ENCODE results near the gene AKT3. TPM values are rescaled to one million over a fixed set of nuclear protein-coding genes. Genes with fewer than 3 reads are reported as not detected.
"Not testable (repeated sequence)": the region's sequence is repeated elsewhere in the genome, so short reads cannot be mapped to it uniquely, and the experiment has no call there.

The AKT3 gene
- total and polyA plus RNA-seq, 2 experiments from 2014 or later, result 3.5 to 13.0 TPM

DNA sequence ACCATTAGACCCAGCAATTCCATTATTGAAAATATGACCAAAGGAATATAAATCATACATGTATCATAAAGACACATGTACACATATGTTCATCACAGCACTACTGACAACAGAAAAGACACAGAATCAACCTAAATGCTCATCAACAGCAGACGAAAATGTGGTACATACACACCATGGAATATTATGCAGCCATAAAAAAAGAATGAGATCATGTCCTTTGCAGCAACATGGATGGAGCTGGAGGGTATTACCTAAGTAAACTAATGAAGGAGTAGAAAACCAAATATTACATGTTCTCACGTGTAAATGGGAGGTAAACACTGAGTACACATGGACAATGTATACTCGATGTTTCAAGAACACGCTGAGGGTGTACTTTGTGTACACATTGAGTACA, 15.9 kb downstream of the AKT3 start:
- no peak overlapping the region for H3K27ac ChIP-seq
- H4K20me1 ChIP-seq (ENCODE audit: insufficient read depth, poor library complexity, severe bottlenecking), result no peaks in the 10 kb centered on the region
- H3K79me2 ChIP-seq, result no peaks in the 10 kb centered on the region
- H3K36me3 ChIP-seq (replicated peaks; ENCODE audit: insufficient read depth, low read depth), result no peaks in the 10 kb centered on the region
- TF ChIP-seq, protein P1, sequence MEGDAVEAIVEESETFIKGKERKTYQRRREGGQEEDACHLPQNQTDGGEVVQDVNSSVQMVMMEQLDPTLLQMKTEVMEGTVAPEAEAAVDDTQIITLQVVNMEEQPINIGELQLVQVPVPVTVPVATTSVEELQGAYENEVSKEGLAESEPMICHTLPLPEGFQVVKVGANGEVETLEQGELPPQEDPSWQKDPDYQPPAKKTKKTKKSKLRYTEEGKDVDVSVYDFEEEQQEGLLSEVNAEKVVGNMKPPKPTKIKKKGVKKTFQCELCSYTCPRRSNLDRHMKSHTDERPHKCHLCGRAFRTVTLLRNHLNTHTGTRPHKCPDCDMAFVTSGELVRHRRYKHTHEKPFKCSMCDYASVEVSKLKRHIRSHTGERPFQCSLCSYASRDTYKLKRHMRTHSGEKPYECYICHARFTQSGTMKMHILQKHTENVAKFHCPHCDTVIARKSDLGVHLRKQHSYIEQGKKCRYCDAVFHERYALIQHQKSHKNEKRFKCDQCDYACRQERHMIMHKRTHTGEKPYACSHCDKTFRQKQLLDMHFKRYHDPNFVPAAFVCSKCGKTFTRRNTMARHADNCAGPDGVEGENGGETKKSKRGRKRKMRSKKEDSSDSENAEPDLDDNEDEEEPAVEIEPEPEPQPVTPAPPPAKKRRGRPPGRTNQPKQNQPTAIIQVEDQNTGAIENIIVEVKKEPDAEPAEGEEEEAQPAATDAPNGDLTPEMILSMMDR (IDR thresholded peaks at IDR 0.05; ENCODE audit: poor library complexity), result no peak
- no peak for TF ChIP-seq EZH2phosphoT487 (IDR thresholded peaks at IDR 0.05; ENCODE audit: low read depth, severe bottlenecking, unreplicated experiment)
- no peak for TF ChIP-seq EZH2 (IDR thresholded peaks at IDR 0.05; ENCODE audit: borderline replicate concordance)
- no peaks in the 10 kb centered on the region for H3K4me1 ChIP-seq (ENCODE audit: insufficient read depth)
- H3K4me2 ChIP-seq, result no peak overlapping the region
- H3K4me3 ChIP-seq, result no peak overlapping the region
- DNase-seq (ENCODE audit: low spot score), result no peak
- H2AFZ ChIP-seq, result no peak overlapping the region
- no peaks in the 10 kb centered on the region for H3K9me3 ChIP-seq (ENCODE audit: low read depth)
- H3K27me3 ChIP-seq, result no peaks in the 10 kb centered on the region
- no peaks in the 10 kb centered on the region for H3K9me2 ChIP-seq (replicated peaks; ENCODE audit: insufficient read depth)
- WGBS (ENCODE audit: low lambda C conversion rate, missing lambda C conversion rate), result 96% methylated on average over 4 of the region's 4 CpGs

DNA sequence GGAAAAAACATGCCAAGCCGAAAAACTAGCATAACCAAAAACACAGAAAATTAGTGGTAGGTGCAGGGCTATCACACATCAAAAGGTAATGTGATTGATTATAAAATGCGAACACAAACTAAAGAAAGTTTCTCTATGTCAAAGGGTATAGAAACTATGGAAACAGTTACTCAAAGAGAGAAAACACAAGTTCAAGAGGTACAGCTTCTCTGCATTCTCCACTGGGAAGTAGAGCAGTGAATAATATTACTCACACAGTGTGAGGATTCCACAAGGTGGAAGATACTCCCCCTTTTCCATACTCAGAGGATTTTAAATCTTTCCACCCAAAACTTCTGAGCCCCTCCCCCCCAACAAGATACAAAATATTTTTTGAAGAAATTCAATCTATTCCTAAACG, 18.6 kb downstream of the AKT3 start:
- H4K20me1 ChIP-seq (ENCODE audit: insufficient read depth, poor library complexity, severe bottlenecking), result no peaks in the 10 kb centered on the region
- H3K9me2 ChIP-seq (replicated peaks; ENCODE audit: insufficient read depth), result no peaks in the 10 kb centered on the region
- 100% methylated on average over 3 of the region's 3 CpGs for WGBS (ENCODE audit: low lambda C conversion rate, missing lambda C conversion rate)
- H3K9me3 ChIP-seq (ENCODE audit: low read depth), result no peaks in the 10 kb centered on the region
- H3K79me2 ChIP-seq, result no peaks in the 10 kb centered on the region
- TF ChIP-seq EZH2 (IDR thresholded peaks at IDR 0.05; ENCODE audit: borderline replicate concordance), result no peak
- TF ChIP-seq, protein P1 (IDR thresholded peaks at IDR 0.05; ENCODE audit: poor library complexity), result no peak
- TF ChIP-seq EZH2phosphoT487 (IDR thresholded peaks at IDR 0.05; ENCODE audit: low read depth, severe bottlenecking, unreplicated experiment), result no peak
- no peak overlapping the region for H2AFZ ChIP-seq
- no peaks in the 10 kb centered on the region for H3K27me3 ChIP-seq
- no peaks in the 10 kb centered on the region for H3K4me1 ChIP-seq (ENCODE audit: insufficient read depth)
- H3K27ac ChIP-seq, result no peak overlapping the region
- DNase-seq (ENCODE audit: low spot score), result no peak
- no peak overlapping the region for H3K4me3 ChIP-seq
- H3K36me3 ChIP-seq (replicated peaks; ENCODE audit: insufficient read depth, low read depth), result no peaks in the 10 kb centered on the region
- H3K4me2 ChIP-seq, result no peak overlapping the region

DNA sequence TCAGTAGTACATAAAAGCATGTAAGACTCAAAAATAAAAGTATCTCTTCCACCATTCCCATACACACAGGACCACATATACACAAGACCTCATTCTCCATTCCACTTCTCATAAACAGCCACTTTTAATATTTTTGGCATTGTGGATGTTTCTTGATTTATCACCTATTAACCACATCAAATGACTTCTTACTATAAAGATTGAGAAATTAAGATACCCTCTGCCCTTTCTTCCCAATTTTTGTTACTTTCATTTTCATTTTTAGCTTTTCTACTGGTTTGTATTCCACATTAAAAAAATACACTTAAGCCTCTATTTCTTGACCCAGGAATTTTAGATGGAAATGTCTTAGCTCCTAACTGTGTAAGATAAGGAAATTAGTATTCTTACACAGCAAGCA, 22.8 kb downstream of the AKT3 start:
- Histone ChIP-seq H2AFZ (no peak overlapping the region), H3K36me3 (replicated peaks; ENCODE audit: insufficient read depth, low read depth) (no peaks in the 10 kb centered on the region), H3K9me3 (ENCODE audit: low read depth) (no peaks in the 10 kb centered on the region), H4K20me1 (ENCODE audit: insufficient read depth, poor library complexity, severe bottlenecking) (no peaks in the 10 kb centered on the region), H3K4me1 (ENCODE audit: insufficient read depth) (no peaks in the 10 kb centered on the region), H3K27me3 (no peaks in the 10 kb centered on the region), H3K27ac (no peak overlapping the region), H3K4me3 (no peak overlapping the region), H3K4me2 (no peak overlapping the region), H3K9me2 (replicated peaks; ENCODE audit: insufficient read depth) (no peaks in the 10 kb centered on the region), H3K79me2 (no peaks in the 10 kb centered on the region)
- no peak for DNase-seq (ENCODE audit: low spot score)
- TF ChIP-seq EZH2 (IDR thresholded peaks at IDR 0.05; ENCODE audit: borderline replicate concordance) (no peak), EZH2phosphoT487 (IDR thresholded peaks at IDR 0.05; ENCODE audit: low read depth, severe bottlenecking, unreplicated experiment) (no peak)
- TF ChIP-seq, protein P1 (IDR thresholded peaks at IDR 0.05; ENCODE audit: poor library complexity), result no peak

DNA sequence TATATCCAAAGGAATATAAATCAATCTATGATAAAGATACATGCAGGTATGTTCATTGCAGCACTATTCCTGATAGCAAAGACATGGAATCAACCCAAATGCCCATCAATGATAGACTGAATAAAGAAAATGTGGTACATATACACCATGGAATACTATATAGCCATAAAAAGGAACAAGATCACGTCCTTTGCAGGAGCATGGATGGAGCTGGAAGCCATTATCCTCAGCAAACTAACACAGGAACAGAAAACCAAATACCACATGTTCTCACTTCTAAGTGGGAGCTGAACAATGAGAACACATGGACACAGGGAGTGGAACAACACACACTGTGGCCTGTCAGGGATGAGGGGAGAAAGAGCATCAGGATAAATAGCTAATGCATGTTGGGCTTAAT, 25.1 kb downstream of the AKT3 start:
- H3K9me2 ChIP-seq (replicated peaks; ENCODE audit: insufficient read depth); H3K36me3 ChIP-seq (replicated peaks; ENCODE audit: insufficient read depth, low read depth); H3K4me1 ChIP-seq (ENCODE audit: insufficient read depth); H4K20me1 ChIP-seq (ENCODE audit: insufficient read depth, poor library complexity, severe bottlenecking); H3K9me3 ChIP-seq (ENCODE audit: low read depth); H3K4me3 ChIP-seq; H3K27ac ChIP-seq; H2AFZ ChIP-seq; H3K27me3 ChIP-seq; H3K4me2 ChIP-seq; DNase-seq (ENCODE audit: low spot score); H3K79me2 ChIP-seq: not testable (repeated sequence)
- 100% methylated on average over 1 of the region's 1 CpG for WGBS (ENCODE audit: low lambda C conversion rate, missing lambda C conversion rate)
